GM19452 (cell line): Measurements from ENCODE around the gene TULP1.

Experiments
- ATAC-seq: cut with Tn5 transposase; IDR thresholded peaks from one replicate; pipeline ENCODE4 v1.9.1; 2021; ENCODE audit not compliant: unreplicated experiment

The TULP1 gene

GRCh38 chr6:35485402-35485877, 27.3 kb downstream of the TULP1 start:
- ATAC-seq, result no peak

- ATAC-seq, result no peak
Measured at GRCh38 chr6:35484921-35485392, 27.7 kb downstream of the TULP1 start.

GRCh38 chr6:35483893-35484645, 28.6 kb downstream of the TULP1 start:
- no peak for ATAC-seq

GRCh38 chr6:35483490-35483889, 29.2 kb downstream of the TULP1 start:
- no peak for ATAC-seq

- ATAC-seq, result no peak
Measured at GRCh38 chr6:35483062-35483461, 29.6 kb downstream of the TULP1 start.

- no peak for ATAC-seq
Measured at GRCh38 chr6:35481226-35481625, 31.5 kb downstream of the TULP1 start.

- no peak for ATAC-seq
Measured at GRCh38 chr6:35480176-35480575, 32.5 kb downstream of the TULP1 start.

GRCh38 chr6:35478259-35478658, 34.4 kb downstream of the TULP1 start:
- ATAC-seq, result no peak

- no peak for ATAC-seq
Measured at GRCh38 chr6:35477551-35478179, 35.0 kb downstream of the TULP1 start.

- ATAC-seq, result no peak
Measured at GRCh38 chr6:35477028-35477427, 35.7 kb downstream of the TULP1 start.

- no peak for ATAC-seq
Measured at GRCh38 chr6:35476004-35476403, 36.7 kb downstream of the TULP1 start.

GRCh38 chr6:35475573-35475972, 37.1 kb downstream of the TULP1 start:
- no peak for ATAC-seq

GRCh38 chr6:35474942-35475570, 37.6 kb downstream of the TULP1 start:
- ATAC-seq, result no peak

- no peak for ATAC-seq
Measured at GRCh38 chr6:35474131-35474941, 38.4 kb downstream of the TULP1 start.

GRCh38 chr6:35473850-35474130, 38.9 kb downstream of the TULP1 start:
- no peak for ATAC-seq

- no peak for ATAC-seq
Measured at GRCh38 chr6:35473075-35473849, 39.4 kb downstream of the TULP1 start.

GRCh38 chr6:35471836-35472345, 40.8 kb downstream of the TULP1 start:
- ATAC-seq, result no peak

GRCh38 chr6:35470663-35471120, 42.0 kb downstream of the TULP1 start:
- ATAC-seq, result no peak

- no peak for ATAC-seq
Measured at GRCh38 chr6:35469751-35470662, 42.7 kb downstream of the TULP1 start.
